HS-5 (cell line): ENCODE results near the gene GPR55.

ENCODE experiments used
- DNase-seq: peaks from one replicate; pipeline ENCODE4 v3.0.0-alpha.2; 2012; ENCODE audit warnings: low read depth

Gene GPR55

GRCh38 chr2:230879271-230879882, 45.7 kb downstream of the GPR55 start:
- no peak for DNase-seq

DNA sequence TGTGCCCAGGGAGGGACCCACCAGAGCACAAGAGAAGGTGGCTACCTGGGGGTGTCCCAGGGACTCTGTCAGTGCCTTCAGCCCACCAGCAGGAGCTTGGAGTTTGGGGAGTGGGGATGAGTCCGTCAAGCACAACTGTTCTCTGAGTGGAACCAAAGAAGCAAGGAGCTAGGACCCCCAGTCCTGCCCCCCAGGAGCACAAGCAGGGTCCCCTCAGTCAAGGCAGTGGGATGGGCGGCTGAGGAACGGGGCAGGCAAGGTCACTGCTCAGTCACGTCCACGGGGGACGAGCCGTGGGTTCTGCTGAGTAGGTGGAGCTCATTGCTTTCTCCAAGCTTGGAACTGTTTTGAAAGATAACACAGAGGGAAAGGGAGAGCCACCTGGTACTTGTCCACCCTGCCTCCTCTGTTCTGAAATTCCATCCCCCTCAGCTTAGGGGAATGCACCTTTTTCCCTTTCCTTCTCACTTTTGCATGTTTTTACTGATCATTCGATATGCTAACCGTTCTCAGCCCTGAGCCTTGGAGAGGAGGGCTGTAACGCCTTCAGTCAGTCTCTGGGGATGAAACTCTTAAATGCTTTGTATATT, 46.3 kb downstream of the GPR55 start:
- DNase-seq = no peak

DNA sequence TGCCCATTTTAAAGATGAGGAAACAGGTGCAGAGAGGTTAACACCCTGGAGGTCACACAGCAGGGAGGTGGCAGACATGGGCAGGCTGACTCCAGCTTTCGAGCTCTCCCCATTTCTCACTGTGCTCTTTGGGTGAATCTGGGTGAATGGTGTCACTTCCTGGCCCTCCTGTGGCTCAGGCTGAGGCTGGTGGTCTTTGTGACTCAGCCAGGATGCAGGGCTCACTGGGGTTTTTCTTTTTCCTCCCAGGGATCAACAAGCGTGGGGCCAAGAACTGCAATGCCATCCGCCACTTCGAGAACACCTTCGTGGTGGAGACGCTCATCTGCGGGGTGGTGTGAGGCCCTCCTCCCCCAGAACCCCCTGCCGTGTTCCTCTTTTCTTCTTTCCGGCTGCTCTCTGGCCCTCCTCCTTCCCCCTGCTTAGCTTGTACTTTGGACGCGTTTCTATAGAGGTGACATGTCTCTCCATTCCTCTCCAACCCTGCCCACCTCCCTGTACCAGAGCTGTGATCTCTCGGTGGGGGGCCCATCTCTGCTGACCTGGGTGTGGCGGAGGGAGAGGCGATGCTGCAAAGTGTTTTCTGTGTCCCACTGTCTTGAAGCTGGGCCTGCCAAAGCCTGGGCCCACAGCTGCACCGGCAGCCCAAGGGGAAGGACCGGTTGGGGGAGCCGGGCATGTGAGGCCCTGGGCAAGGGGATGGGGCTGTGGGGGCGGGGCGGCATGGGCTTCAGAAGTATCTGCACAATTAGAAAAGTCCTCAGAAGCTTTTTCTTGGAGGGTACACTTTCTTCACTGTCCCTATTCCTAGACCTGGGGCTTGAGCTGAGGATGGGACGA, 47.1 kb downstream of the GPR55 start:
- no peak for DNase-seq

DNA sequence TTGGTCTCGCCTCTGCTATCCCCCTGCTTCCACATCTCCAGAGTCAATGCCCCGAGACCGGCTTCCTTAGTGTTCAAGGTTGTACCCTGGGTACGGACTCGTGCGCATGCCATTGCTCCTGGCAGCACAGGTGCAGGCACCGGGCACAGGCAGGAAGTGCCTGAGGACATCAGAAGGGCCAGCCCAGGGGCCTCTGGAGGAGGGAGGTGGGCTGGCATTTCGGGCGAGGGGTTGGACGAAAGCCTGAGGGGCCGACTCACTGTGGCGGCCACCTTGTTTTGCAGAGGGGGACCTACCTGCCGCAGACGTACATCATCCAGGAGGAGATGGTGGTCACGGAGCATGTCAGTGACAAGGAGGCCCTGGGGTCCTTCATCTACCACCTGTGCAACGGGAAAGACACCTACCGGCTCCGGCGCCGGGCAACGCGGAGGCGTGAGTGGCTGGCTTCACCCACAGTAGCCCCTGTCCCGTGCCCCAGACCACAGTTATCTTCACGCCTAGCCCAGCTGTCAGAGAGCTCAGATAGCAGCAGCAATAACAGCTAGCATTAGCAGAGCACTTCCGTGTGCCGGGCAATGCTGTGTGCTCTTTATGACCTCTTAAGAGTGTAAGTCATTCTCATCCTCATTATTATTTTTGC, 47.8 kb downstream of the GPR55 start:
- DNase-seq = no peak

GRCh38 chr2:230875347-230876315, 49.4 kb downstream of the GPR55 start:
- no peak for DNase-seq

GRCh38 chr2:230874876-230875275, 50.2 kb downstream of the GPR55 start:
- DNase-seq = no peak

DNA sequence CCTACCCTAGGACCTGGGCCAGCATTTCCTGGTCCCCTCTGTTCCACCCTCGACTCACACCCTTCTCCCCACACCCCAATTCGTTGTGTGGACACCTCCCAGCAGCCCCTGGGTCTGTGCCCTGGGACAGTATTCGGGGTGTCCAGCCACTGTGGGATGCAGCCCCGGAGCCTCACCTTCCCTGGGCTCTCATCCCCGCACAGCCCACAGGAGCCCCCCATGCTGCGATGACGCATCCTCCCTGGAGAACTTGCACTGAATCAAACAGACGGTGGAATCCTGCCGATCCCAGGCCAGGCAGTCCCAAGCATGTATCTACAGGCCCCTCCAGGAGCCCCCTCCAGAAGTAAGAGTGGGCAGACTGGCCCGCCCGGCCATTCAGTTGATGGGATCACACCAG, 50.6 kb downstream of the GPR55 start:
- no peak for DNase-seq

- DNase-seq = no peak
Measured at GRCh38 chr2:230873661-230874401, 51.2 kb downstream of the GPR55 start.

GRCh38 chr2:230872968-230873660, 51.9 kb downstream of the GPR55 start:
- DNase-seq = no peak

DNA sequence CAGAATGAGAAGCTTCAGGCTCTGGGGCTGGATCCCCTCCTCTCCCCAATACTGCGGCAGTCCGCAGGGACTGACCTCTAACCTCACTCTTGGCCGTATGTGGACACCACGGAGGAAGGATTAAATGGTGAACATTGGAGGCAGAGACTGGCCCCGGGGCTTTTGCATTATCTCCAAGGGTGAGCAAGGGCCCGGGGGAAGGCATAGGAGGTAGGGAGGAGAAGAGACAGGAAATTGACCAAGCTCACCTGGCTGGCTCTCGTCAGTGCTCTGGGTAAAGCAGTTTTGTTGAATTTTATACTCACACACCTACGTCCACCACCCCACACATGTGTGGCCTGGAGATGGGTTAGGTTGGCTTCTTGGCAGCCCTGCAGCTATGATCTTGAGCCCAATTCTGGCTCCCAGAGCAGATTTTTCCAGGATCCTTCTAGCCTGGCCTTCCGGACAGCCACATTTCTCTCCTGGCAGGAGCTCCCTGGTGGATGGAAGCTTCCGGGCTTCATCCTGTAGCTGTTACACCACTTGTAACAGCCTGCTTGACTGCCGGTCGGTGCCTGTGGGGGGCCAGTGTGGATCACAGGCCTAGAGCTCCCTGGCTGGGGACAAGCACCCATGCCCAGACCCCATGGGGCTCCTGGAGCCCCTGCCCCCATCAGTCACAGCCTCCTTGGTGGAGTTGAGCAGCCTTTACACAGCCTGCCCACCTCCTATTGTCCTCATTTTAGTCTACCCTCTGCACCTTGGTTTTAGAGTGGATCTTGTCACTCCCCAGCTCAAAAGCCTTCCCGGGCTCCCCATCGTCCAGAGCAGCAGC, 52.7 kb downstream of the GPR55 start:
- no peak for DNase-seq

DNA sequence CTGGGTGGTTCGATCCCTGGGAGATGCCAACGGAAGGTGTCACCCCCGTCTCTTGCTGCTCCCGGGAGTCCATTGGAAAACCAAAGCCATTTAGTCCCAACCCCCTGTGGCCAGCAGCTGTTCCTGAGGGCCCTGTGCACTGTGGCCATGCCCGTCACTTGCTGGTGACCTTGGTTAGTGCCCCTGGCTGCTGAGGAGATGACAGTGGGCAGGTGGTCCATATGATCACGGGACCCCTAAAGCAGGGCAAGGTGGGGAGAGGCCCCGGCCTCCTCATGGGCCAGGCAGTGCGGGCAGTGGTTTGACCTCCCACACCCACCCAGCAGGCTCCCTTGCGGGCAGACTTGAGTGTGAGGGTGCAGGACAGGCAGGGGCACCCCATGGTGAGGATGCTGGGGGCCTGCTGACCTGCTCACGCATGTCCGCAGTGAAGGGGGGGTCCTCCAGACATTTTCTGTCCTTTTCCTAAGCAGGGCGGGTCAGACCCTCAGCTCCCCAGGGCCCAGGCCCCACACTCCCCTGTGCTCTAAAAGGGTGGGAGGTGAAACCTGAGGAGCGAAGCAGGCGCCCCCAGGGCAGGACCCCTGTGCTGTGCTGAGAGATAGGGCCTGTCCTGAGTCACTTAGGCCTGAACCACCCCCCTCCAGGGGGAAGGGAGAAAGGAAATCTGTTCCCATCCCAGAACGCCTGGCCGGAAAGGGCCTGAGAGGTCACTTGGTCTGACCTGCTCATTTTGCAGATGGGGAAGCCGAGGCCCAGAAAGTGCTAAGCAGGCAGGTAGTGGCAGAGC, 53.5 kb downstream of the GPR55 start:
- DNase-seq = no peak

- DNase-seq = no peak
Measured at GRCh38 chr2:230870544-230871360, 54.3 kb downstream of the GPR55 start.

- no peak for DNase-seq
Measured at GRCh38 chr2:230869914-230870543, 55.0 kb downstream of the GPR55 start.

DNA sequence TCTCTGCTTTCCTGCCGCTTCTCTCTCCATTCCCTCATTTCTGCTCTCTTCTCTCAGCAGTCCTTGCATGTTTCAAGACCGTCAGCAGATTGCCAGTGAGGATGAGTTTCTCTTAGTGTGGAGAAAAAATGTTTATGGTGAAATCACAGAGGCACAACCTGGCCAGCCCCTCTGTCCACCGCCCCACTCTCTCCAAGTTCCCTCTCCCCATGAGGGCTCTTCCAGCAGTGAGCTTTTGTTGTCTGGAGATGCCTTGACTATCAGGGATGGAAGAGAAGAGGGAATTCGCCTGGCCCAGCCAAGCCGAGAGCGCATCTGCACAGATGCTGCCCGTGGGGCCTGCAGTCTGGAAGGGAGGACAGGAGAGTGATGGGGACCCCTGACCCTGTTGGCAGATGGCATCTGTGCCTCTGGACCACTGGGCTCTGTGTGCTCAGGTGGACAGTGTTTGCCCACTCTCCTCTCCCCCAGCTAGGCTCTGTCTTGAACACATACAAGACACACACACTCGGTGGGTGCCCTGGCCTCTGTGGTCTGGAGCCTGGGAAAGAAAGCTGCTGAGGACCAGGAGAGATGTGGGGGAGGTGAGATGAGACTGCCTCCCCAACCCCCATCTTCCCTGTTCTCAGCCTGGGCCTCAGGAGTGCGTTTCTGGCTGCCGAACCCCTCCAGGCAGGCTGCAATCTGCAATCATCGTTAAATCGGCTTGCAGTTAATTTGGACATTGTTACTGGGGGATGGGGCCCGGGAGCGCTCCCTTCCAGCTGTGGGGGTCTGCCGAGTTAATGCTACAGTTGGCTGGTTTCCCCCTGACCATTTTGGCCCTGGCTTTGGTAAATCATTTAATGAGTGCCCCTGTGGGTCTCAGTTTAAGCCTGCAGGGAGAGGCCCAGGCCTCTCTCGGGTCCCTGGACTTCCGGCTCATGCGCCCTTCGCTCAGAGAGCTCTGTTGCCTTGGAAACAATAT, 55.8 kb downstream of the GPR55 start:
- no peak for DNase-seq

- no peak for DNase-seq
Measured at GRCh38 chr2:230868161-230868946, 56.7 kb downstream of the GPR55 start.
